Lower lobe of right lung (tissue), 2 donors: Measurements from ENCODE around the gene ACSM4. TPM values are rescaled to one million over a fixed set of nuclear protein-coding genes. Genes with fewer than 3 reads are reported as not detected.
"Not testable (repeated sequence)": the region's sequence is repeated elsewhere in the genome, so short reads cannot be mapped to it uniquely, and the experiment has no call there.

Experiments
- ATAC-seq, 2 donors: fragments of 200-7000 bp; cut with Tn5 transposase; one replicate each; pipeline ENCODE4 v1.9.1; 2020 to 2022; ENCODE audit warnings: mild to moderate bottlenecking in 2 of 2, moderate library complexity in 2 of 2
- DNase-seq: peaks from one replicate; pipeline ENCODE4 v3.0.0-alpha.2; 2020
- H3K27ac ChIP-seq: fragments of 200-600 bp; one replicate; pipeline ENCODE4 v1.8.0; 2022
- H3K27me3 ChIP-seq: fragments of 200-600 bp; one replicate; pipeline ENCODE4 v1.8.0; 2022; ENCODE audit warnings: low read depth
- H3K36me3 ChIP-seq: fragments of 200-600 bp; one replicate; pipeline ENCODE4 v1.8.0; 2022; ENCODE audit warnings: mild to moderate bottlenecking
- H3K4me1 ChIP-seq: fragments of 200-600 bp; one replicate; pipeline ENCODE4 v1.8.0; 2022
- H3K4me3 ChIP-seq: fragments of 200-600 bp; one replicate; pipeline ENCODE4 v1.8.0; 2022; ENCODE audit warnings: mild to moderate bottlenecking
- H3K9me3 ChIP-seq: fragments of 200-600 bp; one replicate; pipeline ENCODE4 v1.8.0; 2022
- intact Hi-C: fragments of 100-400 bp; cut with DNase I; formaldehyde crosslinking; loops from one replicate; pipeline ENCODE4 v1.11.0; 2022
- total RNA-seq: library from RNA; stranded (reverse); fragmentation: NEBNext Ultra II Directional; extraction: Animal tissue kit (Norgen Biotek cat#: 25700); gene quantifications from one replicate; pipeline ENCODE4 v1.2.1, GENCODE V29; 2021
- TF ChIP-seq, protein P1 (sequence below): fragments of 200-600 bp; IDR thresholded peaks from one replicate; pipeline ENCODE4 v1.8.0; 2022; ENCODE audit warnings: antibody characterized with exemption, mild to moderate bottlenecking
- donor health status: DM: no; HTN: yes; CAD: no; lungs with severe emphysema.

ACSM4 gene
- total RNA-seq, 1 donor from 2014 or later, result not detected

- Histone ChIP-seq H3K9me3 (no peaks in the 10 kb centered on the region), H3K27me3 (no peaks in the 10 kb centered on the region), H3K4me1 (no peaks in the 10 kb centered on the region), H3K27ac (no peak overlapping the region), H3K4me3 (no peak overlapping the region), H3K36me3 (no peaks in the 10 kb centered on the region)
- no peak for DNase-seq
- intact Hi-C loops, result no loop called here
- TF ChIP-seq, protein P1, sequence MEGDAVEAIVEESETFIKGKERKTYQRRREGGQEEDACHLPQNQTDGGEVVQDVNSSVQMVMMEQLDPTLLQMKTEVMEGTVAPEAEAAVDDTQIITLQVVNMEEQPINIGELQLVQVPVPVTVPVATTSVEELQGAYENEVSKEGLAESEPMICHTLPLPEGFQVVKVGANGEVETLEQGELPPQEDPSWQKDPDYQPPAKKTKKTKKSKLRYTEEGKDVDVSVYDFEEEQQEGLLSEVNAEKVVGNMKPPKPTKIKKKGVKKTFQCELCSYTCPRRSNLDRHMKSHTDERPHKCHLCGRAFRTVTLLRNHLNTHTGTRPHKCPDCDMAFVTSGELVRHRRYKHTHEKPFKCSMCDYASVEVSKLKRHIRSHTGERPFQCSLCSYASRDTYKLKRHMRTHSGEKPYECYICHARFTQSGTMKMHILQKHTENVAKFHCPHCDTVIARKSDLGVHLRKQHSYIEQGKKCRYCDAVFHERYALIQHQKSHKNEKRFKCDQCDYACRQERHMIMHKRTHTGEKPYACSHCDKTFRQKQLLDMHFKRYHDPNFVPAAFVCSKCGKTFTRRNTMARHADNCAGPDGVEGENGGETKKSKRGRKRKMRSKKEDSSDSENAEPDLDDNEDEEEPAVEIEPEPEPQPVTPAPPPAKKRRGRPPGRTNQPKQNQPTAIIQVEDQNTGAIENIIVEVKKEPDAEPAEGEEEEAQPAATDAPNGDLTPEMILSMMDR, result no peak
- ATAC-seq, result no peak
Observed at GRCh38 chr12:7310070-7310469, 6.2 kb downstream of the ACSM4 start.

- H3K36me3 ChIP-seq, result no peaks in the 10 kb centered on the region
- no peak overlapping the region for H3K4me3 ChIP-seq
- no peaks in the 10 kb centered on the region for H3K4me1 ChIP-seq
- TF ChIP-seq, protein P1, result no peak
- no peak overlapping the region for H3K27ac ChIP-seq
- DNase-seq (no peak), ATAC-seq (no peak)
- intact Hi-C loops, result no loop called here
- no peaks in the 10 kb centered on the region for H3K27me3 ChIP-seq
- no peaks in the 10 kb centered on the region for H3K9me3 ChIP-seq
Observed at GRCh38 chr12:7319930-7320329, 16.1 kb downstream of the ACSM4 start.

DNA sequence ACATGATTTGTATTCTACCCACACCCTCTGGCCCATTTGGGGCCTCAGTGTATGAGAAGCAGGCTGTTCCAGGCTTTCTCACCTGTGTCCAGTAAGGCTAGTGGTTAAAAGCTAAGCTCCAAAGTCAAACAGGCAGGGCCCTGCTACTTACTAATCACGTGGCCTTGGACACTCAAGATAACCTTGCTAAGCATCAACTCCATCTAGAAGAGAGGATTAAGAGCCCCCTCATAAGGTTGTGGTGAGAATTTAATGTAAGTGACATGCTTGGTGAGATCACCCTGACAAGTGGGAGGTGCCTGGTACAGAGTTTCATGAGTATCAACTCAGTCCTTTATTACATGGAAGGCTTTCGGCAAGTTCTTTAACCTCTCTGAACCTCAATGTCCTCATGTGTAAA, 17.8 kb downstream of the ACSM4 start:
- no peaks in the 10 kb centered on the region for H3K4me1 ChIP-seq
- DNase-seq (no peak), ATAC-seq (no peak)
- intact Hi-C loops, result no loop called here
- no peaks in the 10 kb centered on the region for H3K9me3 ChIP-seq
- H3K4me3 ChIP-seq, result no peak overlapping the region
- TF ChIP-seq, protein P1, result no peak
- no peak overlapping the region for H3K27ac ChIP-seq
- H3K27me3 ChIP-seq, result no peaks in the 10 kb centered on the region
- H3K36me3 ChIP-seq, result no peaks in the 10 kb centered on the region

GRCh38 chr12:7322599-7322998, 18.7 kb downstream of the ACSM4 start:
- no peak for ATAC-seq
- intact Hi-C loops, result no loop called here
- TF ChIP-seq, protein P1, result no peak

DNA sequence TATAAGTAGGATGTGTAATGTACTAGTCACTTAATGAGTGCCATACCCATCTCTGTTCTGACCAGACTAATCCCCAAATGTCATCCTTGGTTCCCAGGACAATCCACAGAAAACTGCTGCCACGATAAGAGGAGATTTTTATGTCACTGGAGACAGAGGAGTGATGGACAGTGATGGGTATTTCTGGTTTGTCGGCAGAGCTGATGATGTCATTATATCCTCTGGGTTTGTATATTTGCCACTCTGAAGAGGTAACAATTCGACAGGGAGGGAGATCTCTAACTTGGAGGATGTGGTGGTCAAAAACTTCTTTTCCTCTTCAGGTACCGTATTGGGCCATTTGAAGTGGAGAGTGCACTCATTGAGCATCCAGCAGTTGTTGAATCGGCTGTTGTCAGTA, 20.3 kb downstream of the ACSM4 start:
- Histone ChIP-seq H3K9me3 (no peaks in the 10 kb centered on the region), H3K4me3 (no peak overlapping the region), H3K4me1 (no peaks in the 10 kb centered on the region), H3K27me3 (no peaks in the 10 kb centered on the region), H3K27ac (no peak overlapping the region), H3K36me3 (no peaks in the 10 kb centered on the region)
- TF ChIP-seq, protein P1, result no peak
- no peak for ATAC-seq
- no peak for DNase-seq
- intact Hi-C loops, result no loop called here

More at GRCh38 chr12:7322599-7322998, 18.7 kb downstream of the ACSM4 start:
- Histone ChIP-seq H3K9me3 (no peaks in the 10 kb centered on the region), H3K4me3 (no peak overlapping the region), H3K27ac (no peak overlapping the region), H3K27me3 (no peaks in the 10 kb centered on the region), H3K36me3 (no peaks in the 10 kb centered on the region), H3K4me1 (no peaks in the 10 kb centered on the region)
- no peak for DNase-seq

GRCh38 chr12:7327918-7328317, 24.0 kb downstream of the ACSM4 start:
- Histone ChIP-seq H3K27me3 (no peaks in the 10 kb centered on the region), H3K9me3 (no peaks in the 10 kb centered on the region), H3K4me1 (no peaks in the 10 kb centered on the region), H3K36me3 (no peaks in the 10 kb centered on the region), H3K27ac (no peak overlapping the region), H3K4me3 (no peak overlapping the region)
- no peak for ATAC-seq
- no peak for DNase-seq
- intact Hi-C loops, result no loop called here
- TF ChIP-seq, protein P1, result no peak

DNA sequence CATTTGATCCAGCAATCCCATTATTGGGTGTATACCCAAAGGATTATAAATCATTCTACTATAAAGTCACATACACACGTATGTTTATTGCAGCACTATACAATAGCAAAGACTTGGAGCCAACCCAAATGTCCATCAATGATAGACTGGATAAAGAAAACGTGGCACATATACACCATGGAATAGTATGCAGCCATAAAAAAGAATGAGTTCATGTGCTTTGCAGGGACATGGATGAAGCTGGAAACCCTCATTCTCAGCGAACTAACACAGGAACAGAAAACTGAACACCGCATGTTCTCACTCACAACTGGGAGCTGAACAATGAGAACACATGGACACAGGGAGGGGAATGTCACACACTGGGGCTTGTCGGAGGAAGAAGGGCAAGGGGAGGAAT, 33.9 kb downstream of the ACSM4 start:
- H3K36me3 ChIP-seq, intact Hi-C loops, H3K4me3 ChIP-seq, H3K9me3 ChIP-seq, H3K4me1 ChIP-seq, H3K27me3 ChIP-seq, ATAC-seq, H3K27ac ChIP-seq, DNase-seq: not testable (repeated sequence)
